ENCODE data around the gene MVB12B. TPM values are rescaled to one million over a fixed set of nuclear protein-coding genes. Genes with fewer than 3 reads are reported as not detected.

The MVB12B gene
- total RNA-seq, 4 donors from 2014 or later, result 15.7 to 27.3 (median 22.7) TPM

DNA sequence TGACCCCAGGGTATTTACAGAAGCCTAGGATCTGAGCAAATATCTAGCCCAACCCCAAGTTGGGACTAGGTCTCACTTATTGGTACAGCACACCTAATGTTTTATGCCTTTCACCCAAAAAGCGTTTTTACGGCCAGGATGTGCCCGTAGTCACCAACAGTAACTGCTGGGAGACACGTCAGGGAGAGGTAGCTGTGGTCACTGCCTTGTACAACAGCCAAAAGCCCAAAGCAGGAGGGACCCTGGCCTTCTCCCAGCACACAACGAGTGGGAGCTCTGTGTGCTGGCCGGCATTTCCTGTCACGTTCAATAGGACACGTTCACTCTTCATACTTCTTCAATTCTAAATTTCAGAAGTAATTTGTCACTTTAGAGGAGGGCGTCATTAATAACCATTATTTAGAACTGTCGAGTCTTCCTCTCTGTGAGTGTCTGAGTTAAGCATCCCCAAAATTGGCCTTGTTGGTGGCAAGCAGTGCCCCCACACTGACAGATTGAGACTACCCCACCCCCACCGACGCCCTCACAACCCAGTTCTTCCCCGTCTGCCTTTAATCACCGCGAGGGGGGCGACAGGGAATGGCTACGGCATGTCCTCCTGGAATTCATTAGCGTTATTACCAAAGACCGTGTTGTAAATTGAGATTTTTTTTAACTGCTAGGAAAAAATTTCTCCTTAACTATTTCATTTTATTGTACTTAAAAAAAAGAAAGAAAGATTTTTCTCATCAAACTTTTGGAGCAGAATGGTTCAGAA lies 80.7 kb downstream of the MVB12B start:
- Histone ChIP-seq H3K9me3 (no peaks in the 10 kb centered on the region), H3K36me3 (peaks cover 0 to 3% (median 0%) of the 10 kb centered on the region in 4 donors), H3K4me1 (no peaks in the 10 kb centered on the region), H3K27me3 (no peaks in the 10 kb centered on the region), H3K4me3 (no peak overlapping the region), H3K27ac (no peak overlapping the region)
- no peak for DNase-seq
- intact Hi-C loops (cut with DNase I; ENCODE audit: low total_unique reads) (no loop called here), in situ Hi-C loops (cut with MboI; ENCODE audit: low pct_ligation_motif_present in 1 of 4, low pct_unique_long_range_greater_than_20kb in 1 of 4, low sequenced_read_pairs in 3 of 4) (no loop called here)
- 88% methylated on average over 8 to 19 of the region's 19 CpGs for WGBS, 2 donors (ENCODE audit: low coverage in 1 of 2)
- TF ChIP-seq POLR2A (IDR thresholded peaks at IDR 0.05) (no peak), CTCF (IDR thresholded peaks at IDR 0.05) (no peak), EP300 (IDR thresholded peaks at IDR 0.05; ENCODE audit: low read depth) (no peak), POLR2AphosphoS5 (IDR thresholded peaks at IDR 0.05) (no peak)

- in situ Hi-C loops (cut with MboI; ENCODE audit: low pct_ligation_motif_present in 1 of 4, low pct_unique_long_range_greater_than_20kb in 1 of 4, low sequenced_read_pairs in 3 of 4), result no loop called here
- 89 to 97% methylated on average over 10 of the region's 10 CpGs for WGBS, 2 donors (ENCODE audit: low coverage in 1 of 2)
- TF ChIP-seq CTCF (IDR thresholded peaks at IDR 0.05), result no peak
- no peak for TF ChIP-seq EP300 (IDR thresholded peaks at IDR 0.05; ENCODE audit: low read depth)
These were observed 81.4 kb downstream of the MVB12B start for GRCh38 chr9:126408004-126408403.

GRCh38 chr9:126410229-126410628 lies 83.6 kb downstream of the MVB12B start:
- H3K36me3 ChIP-seq, result peaks cover 0 to 3% (median 0%) of the 10 kb centered on the region in 4 donors
- 96% methylated on average over 4 of the region's 4 CpGs; no CpG with 5 or more reads in 1 of the 2 donors for WGBS, 2 donors (ENCODE audit: low coverage in 1 of 2)
- H3K9me3 ChIP-seq, result no peaks in the 10 kb centered on the region
- H3K27me3 ChIP-seq, result no peaks in the 10 kb centered on the region
- peaks cover 0 to 3% (median 0%) of the 10 kb centered on the region in 4 donors for H3K4me1 ChIP-seq
- no peak overlapping the region for H3K27ac ChIP-seq
- in situ Hi-C loops (cut with MboI; ENCODE audit: low pct_ligation_motif_present in 1 of 4, low pct_unique_long_range_greater_than_20kb in 1 of 4, low sequenced_read_pairs in 3 of 4), result no loop called here
- DNase-seq, result no peak
- H3K4me3 ChIP-seq, result no peak overlapping the region
- intact Hi-C loops (cut with DNase I; ENCODE audit: low total_unique reads), result no loop called here
- no peak for TF ChIP-seq CTCF (IDR thresholded peaks at IDR 0.05)
- TF ChIP-seq EP300 (IDR thresholded peaks at IDR 0.05; ENCODE audit: low read depth), result no peak
- TF ChIP-seq POLR2AphosphoS5 (IDR thresholded peaks at IDR 0.05), result no peak
- TF ChIP-seq POLR2A (IDR thresholded peaks at IDR 0.05), result no peak

More at GRCh38 chr9:126408004-126408403, 81.4 kb downstream of the MVB12B start:
- Histone ChIP-seq H3K4me3 (no peak overlapping the region), H3K27ac (no peak overlapping the region), H3K27me3 (no peaks in the 10 kb centered on the region), H3K9me3 (no peaks in the 10 kb centered on the region), H3K36me3 (peaks cover 0 to 3% (median 0%) of the 10 kb centered on the region in 4 donors), H3K4me1 (peaks cover 0 to 3% (median 0%) of the 10 kb centered on the region in 4 donors)
- no peak for DNase-seq
- intact Hi-C loops (cut with DNase I; ENCODE audit: low total_unique reads), result no loop called here

DNA sequence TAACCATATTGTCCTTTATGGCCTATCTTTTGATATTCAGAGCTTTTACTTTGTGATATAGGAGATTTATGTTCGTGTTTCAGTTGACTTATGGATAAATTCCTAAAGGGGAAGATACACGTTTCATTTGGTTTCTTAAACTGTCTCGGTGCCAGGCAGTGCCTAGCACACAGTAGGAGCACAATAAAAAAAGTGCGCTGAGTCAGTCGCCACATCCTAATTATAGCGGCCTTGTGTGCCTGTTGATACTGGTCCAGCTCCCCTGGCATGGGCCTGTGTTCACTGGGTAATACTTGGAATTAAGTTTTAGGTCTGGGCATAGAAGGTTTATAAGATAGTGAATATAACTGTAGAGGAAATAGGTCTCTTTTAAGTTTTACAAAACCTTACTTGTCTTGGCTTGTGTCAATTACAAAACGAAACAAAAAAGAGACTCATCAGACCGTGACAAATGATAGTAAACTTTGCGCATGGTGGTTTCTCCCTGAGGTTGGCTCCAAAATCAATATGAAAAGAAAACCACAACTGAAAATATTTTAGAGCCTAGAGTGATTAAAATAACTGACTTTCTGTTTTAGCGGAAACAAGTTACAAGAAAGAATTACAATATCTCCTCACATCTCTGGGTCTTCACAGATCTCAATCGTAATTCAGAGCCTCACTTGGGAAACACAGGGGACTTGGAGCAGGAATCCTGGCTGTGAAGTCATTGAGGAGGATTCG lies 84.8 kb downstream of the MVB12B start:
- WGBS, 2 donors (ENCODE audit: low coverage in 1 of 2), result 62 to 73% methylated on average over 9 to 12 of the region's 12 CpGs
- intact Hi-C loops (cut with DNase I; ENCODE audit: low total_unique reads) (no loop called here), in situ Hi-C loops (cut with MboI; ENCODE audit: low pct_ligation_motif_present in 1 of 4, low pct_unique_long_range_greater_than_20kb in 1 of 4, low sequenced_read_pairs in 3 of 4) (no loop called here)
- H3K4me3 ChIP-seq, result no peak overlapping the region
- no peak for TF ChIP-seq EP300 (IDR thresholded peaks at IDR 0.05; ENCODE audit: low read depth)
- H3K36me3 ChIP-seq, result peaks cover 0 to 3% (median 0%) of the 10 kb centered on the region in 4 donors
- no peaks in the 10 kb centered on the region for H3K9me3 ChIP-seq
- no peaks in the 10 kb centered on the region for H3K27me3 ChIP-seq
- peak overlapping the region in 1 of 4 donors; percentile 23 for H3K27ac ChIP-seq
- DNase-seq, result no peak
- H3K4me1 ChIP-seq, result peaks cover 0 to 3% (median 0%) of the 10 kb centered on the region in 4 donors
